Adrenal gland (tissue), 5 donors: ENCODE results near the gene CRYGN.

Experiments used
- POLR2A ChIP-seq, 2 donors: fragments of 450-650 bp; IDR thresholded peaks; one replicate each; pipeline ENCODE4 v1.6.1; 2017; ENCODE audit warnings: antibody characterized with exemption in 2 of 2, mild to moderate bottlenecking in 2 of 2, moderate library complexity in 1 of 2
- TF ChIP-seq, protein P1 (sequence below), 6 experiments: fragments of 450-650 bp in 4 of 6; fragments of 200-600 bp in 2 of 6; sonication (generic) in 1 of 6; IDR thresholded peaks; 1 replicate in 5 of 6; 2 replicates in 1 of 6; pipeline versions ENCODE4 v1.5.1 to v1.8.0; 2016 to 2021; ENCODE audit warnings: antibody characterized with exemption in 6 of 6, mild to moderate bottlenecking in 2 of 6, moderate library complexity in 1 of 6
- donor health status: DM: no; HTN: no; CAD: no.

DNA sequence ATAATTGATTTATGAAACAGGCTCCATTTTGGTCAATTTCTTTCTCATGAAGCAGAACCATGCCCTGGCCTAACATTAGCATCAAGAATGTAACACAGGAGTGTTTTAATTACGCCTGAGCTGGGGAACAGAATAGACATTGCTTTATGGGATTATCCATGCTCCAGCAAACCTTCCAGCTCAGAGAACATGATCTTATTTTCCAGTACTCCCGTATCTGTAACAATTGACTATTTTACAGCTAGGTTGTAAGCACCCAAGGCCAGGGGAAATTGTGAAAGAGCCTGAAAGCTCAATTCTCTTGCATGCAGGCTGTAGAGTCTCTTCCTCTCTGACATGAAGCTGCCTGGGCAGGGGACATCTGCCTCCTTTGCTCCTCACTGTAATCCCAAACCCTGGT, 30.8 kb upstream of the CRYGN start:
- no peak for TF ChIP-seq POLR2A (IDR thresholded peaks at IDR 0.05)
- TF ChIP-seq, protein P1, sequence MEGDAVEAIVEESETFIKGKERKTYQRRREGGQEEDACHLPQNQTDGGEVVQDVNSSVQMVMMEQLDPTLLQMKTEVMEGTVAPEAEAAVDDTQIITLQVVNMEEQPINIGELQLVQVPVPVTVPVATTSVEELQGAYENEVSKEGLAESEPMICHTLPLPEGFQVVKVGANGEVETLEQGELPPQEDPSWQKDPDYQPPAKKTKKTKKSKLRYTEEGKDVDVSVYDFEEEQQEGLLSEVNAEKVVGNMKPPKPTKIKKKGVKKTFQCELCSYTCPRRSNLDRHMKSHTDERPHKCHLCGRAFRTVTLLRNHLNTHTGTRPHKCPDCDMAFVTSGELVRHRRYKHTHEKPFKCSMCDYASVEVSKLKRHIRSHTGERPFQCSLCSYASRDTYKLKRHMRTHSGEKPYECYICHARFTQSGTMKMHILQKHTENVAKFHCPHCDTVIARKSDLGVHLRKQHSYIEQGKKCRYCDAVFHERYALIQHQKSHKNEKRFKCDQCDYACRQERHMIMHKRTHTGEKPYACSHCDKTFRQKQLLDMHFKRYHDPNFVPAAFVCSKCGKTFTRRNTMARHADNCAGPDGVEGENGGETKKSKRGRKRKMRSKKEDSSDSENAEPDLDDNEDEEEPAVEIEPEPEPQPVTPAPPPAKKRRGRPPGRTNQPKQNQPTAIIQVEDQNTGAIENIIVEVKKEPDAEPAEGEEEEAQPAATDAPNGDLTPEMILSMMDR (IDR thresholded peaks at IDR 0.05) = no peak
